Body of pancreas (tissue), 4 donors: ENCODE data around the gene CHN1. TPM values are rescaled to one million over a fixed set of nuclear protein-coding genes. Genes with fewer than 3 reads are reported as not detected.

ENCODE experiments used
- ATAC-seq: fragments of 150-250 bp; one replicate; pipeline ENCODE4 v1.9.1; 2016
- DNase-seq, 4 donors: peaks; one replicate each; pipeline ENCODE4 v3.0.0-alpha.2; 2019
- H3K27ac ChIP-seq, 4 donors: fragments of 200-600 bp; sonication (generic); 1 replicate in 3 of 4; 2 replicates in 1 of 4; pipeline versions ENCODE4 v1.5.1 to v1.6.1; 2016 to 2019; ENCODE audit warnings: mild to moderate bottlenecking in 1 of 4, mixed read lengths in 1 of 4, moderate library complexity in 1 of 4
- H3K27me3 ChIP-seq, 2 donors: fragments of 200-600 bp; sonication (generic); one replicate each; pipeline ENCODE4 v1.6.0; 2016; ENCODE audit warnings: mild to moderate bottlenecking in 1 of 2
- H3K36me3 ChIP-seq, 2 donors: fragments of 200-600 bp; sonication (generic); replicated peaks in 1 of 2; 2 replicates each; pipeline ENCODE4 v1.5.1; 2016; ENCODE audit warnings: low read depth in 2 of 2; ENCODE audit not compliant: insufficient read depth in 1 of 2
- H3K4me1 ChIP-seq: fragments of 200-600 bp; sonication (generic); one replicate; pipeline ENCODE4 v1.6.0; 2016
- H3K4me3 ChIP-seq, 2 donors: fragments of 200-600 bp; sonication (generic); 1 replicate in 1 of 2; 2 replicates in 1 of 2; pipeline ENCODE4 v1.5.1; 2016 to 2019
- H3K9me3 ChIP-seq, 3 donors: fragments of 200-600 bp; sonication (generic); 1 replicate in 2 of 3; 2 replicates in 1 of 3; pipeline ENCODE4 v1.5.1; 2016
- CTCF ChIP-seq, 7 experiments: fragments of 450-650 bp in 4 of 7; fragments of 200-600 bp in 3 of 7; sonication (generic) in 3 of 7; IDR thresholded peaks; one replicate each; pipeline ENCODE4 v1.5.1; 2016 to 2019; ENCODE audit warnings: antibody characterized with exemption in 7 of 7
- POLR2A ChIP-seq, 3 donors: fragments of 450-650 bp; IDR thresholded peaks; one replicate each; pipeline ENCODE4 v1.6.1; 2016; ENCODE audit warnings: antibody characterized with exemption in 3 of 3, mild to moderate bottlenecking in 2 of 3
- WGBS, 2 donors: methylation state at CpG; one replicate each; pipeline ENCODE4 v1.1.5; 2017; 5-methylcytosine and 5-hydroxymethylcytosine counted together
- intact Hi-C: fragments of 100-400 bp; cut with DNase I; formaldehyde crosslinking; loops from one replicate; pipeline ENCODE4 v1.15.1; 2023
- total RNA-seq, 2 donors: library from RNA; depleted of rRNA; stranded (reverse); fragments of >200 nt; gene quantifications; one replicate each; pipeline ENCODE4 v1.1.0, GENCODE V29; 2016

Gene CHN1
- total RNA-seq, 2 donors from 2014 or later = 2.9 to 11.9 TPM

GRCh38 chr2:174967691-174968260 lies 37.4 kb downstream of the CHN1 start:
- no peak overlapping the region for H3K27ac ChIP-seq
- H3K36me3 ChIP-seq = no peaks in the 10 kb centered on the region
- H3K4me1 ChIP-seq = peaks cover 15% of the 10 kb centered on the region
- no peak for ATAC-seq
- TF ChIP-seq POLR2A (IDR thresholded peaks at IDR 0.05) (no peak), CTCF (IDR thresholded peaks at IDR 0.05) (no peak)
- H3K9me3 ChIP-seq = no peaks in the 10 kb centered on the region
- H3K4me3 ChIP-seq = no peak overlapping the region
- 26 to 32% methylated on average over 3 of the region's 3 CpGs for WGBS, 2 donors
- H3K27me3 ChIP-seq = no peaks in the 10 kb centered on the region
- intact Hi-C loops = no loop called here
- DNase-seq = no peak

- no peak overlapping the region for H3K4me3 ChIP-seq
- peaks cover 8% of the 10 kb centered on the region for H3K4me1 ChIP-seq
- DNase-seq (no peak), ATAC-seq (no peak)
- intact Hi-C loops = no loop called here
- H3K27me3 ChIP-seq = no peaks in the 10 kb centered on the region
- 90% methylated on average over 6 of the region's 6 CpGs for WGBS, 2 donors
- TF ChIP-seq CTCF (IDR thresholded peaks at IDR 0.05) (no peak), POLR2A (IDR thresholded peaks at IDR 0.05) (no peak)
- H3K36me3 ChIP-seq = no peaks in the 10 kb centered on the region
- H3K27ac ChIP-seq = no peak overlapping the region
- no peaks in the 10 kb centered on the region for H3K9me3 ChIP-seq
These were observed 38.1 kb downstream of the CHN1 start for GRCh38 chr2:174967086-174967485.

- Histone ChIP-seq H3K4me1 (peaks cover 7% of the 10 kb centered on the region), H3K4me3 (no peak overlapping the region), H3K36me3 (no peaks in the 10 kb centered on the region), H3K27ac (no peak overlapping the region), H3K9me3 (no peaks in the 10 kb centered on the region), H3K27me3 (no peaks in the 10 kb centered on the region)
- ATAC-seq = no peak
- WGBS, 2 donors = 37 to 51% methylated on average over 5 of the region's 5 CpGs
- no peak for DNase-seq
- TF ChIP-seq CTCF (IDR thresholded peaks at IDR 0.05) (no peak), POLR2A (IDR thresholded peaks at IDR 0.05) (no peak)
- intact Hi-C loops = no loop called here
These were observed 39.0 kb downstream of the CHN1 start for GRCh38 chr2:174965992-174966744.

GRCh38 chr2:174965551-174965950 lies 39.6 kb downstream of the CHN1 start:
- Histone ChIP-seq H3K27me3 (no peaks in the 10 kb centered on the region), H3K4me1 (peaks cover 7% of the 10 kb centered on the region), H3K9me3 (no peaks in the 10 kb centered on the region), H3K4me3 (no peak overlapping the region), H3K27ac (no peak overlapping the region), H3K36me3 (no peaks in the 10 kb centered on the region)
- DNase-seq (no peak), ATAC-seq (no peak)
- intact Hi-C loops = no loop called here
- WGBS, 2 donors = 81 to 84% methylated on average over 3 of the region's 3 CpGs
- TF ChIP-seq CTCF (IDR thresholded peaks at IDR 0.05) (no peak), POLR2A (IDR thresholded peaks at IDR 0.05) (no peak)

- DNase-seq = no peak
- Histone ChIP-seq H3K9me3 (no peaks in the 10 kb centered on the region), H3K27me3 (no peaks in the 10 kb centered on the region), H3K36me3 (no peaks in the 10 kb centered on the region), H3K27ac (no peak overlapping the region), H3K4me3 (no peak overlapping the region), H3K4me1 (peaks cover 13% of the 10 kb centered on the region)
- TF ChIP-seq CTCF (IDR thresholded peaks at IDR 0.05) = no peak
- TF ChIP-seq POLR2A (IDR thresholded peaks at IDR 0.05) = no peak
- ATAC-seq = no peak
- WGBS, 2 donors = 95 to 97% methylated on average over 2 of the region's 2 CpGs
- intact Hi-C loops = no loop called here
These were observed 40.8 kb downstream of the CHN1 start for GRCh38 chr2:174964404-174964803.
